HepG2 (cell line): Measurements from ENCODE around the gene CDC42EP1. TPM values are rescaled to one million over a fixed set of nuclear protein-coding genes. Genes with fewer than 3 reads are reported as not detected.

ENCODE experiments used
- polyA plus RNA-seq, 8 experiments: library from polyadenylated mRNA; depleted of rRNA in 3 of 8; stranded (reverse) in 7 of 8; unstranded in 1 of 8; fragments of >200 nt; fragmentation: Illumina TruSeq in 4 of 8; extraction: Trizol in 4 of 8; gene quantifications; 2 replicates each; pipeline versions ENCODE4 v1.2.1 to v1.2.3, GENCODE V29; 2011 to 2016; ENCODE audit warnings: low read depth in 4 of 8, missing spikeins in 1 of 8, mixed read lengths in 1 of 8; ENCODE audit not compliant: insufficient read depth in 1 of 8
- small RNA-seq, 3 experiments: library from RNA; depleted of rRNA; stranded (forward); fragments of <200 nt; gene quantifications; one replicate each; pipeline ENCODE3, GENCODE V24; 2012; ENCODE audit warnings: low read depth in 2 of 3, low replicate concordance in 1 of 3; ENCODE audit not compliant: insufficient read length in 3 of 3, insufficient read depth in 2 of 3
- total RNA-seq, 5 experiments: library from RNA; depleted of rRNA; stranded (reverse); fragments of >200 nt; fragmentation: Illumina TruSeq; extraction: Trizol; gene quantifications; 2 replicates each; pipeline ENCODE4 v1.2.3, GENCODE V29; 2016; ENCODE audit warnings: low read depth in 1 of 5

Gene CDC42EP1
- total and polyA plus RNA-seq, 2 of the 13 experiments (the other 11 are each of a cell fraction or from before 2014, with no cell fraction given) = 17.1 to 29.5 TPM

Small RNA genes lying within 50 kb of the gene (small RNA-seq; reads per million reads assigned to genes)
- gene RF00017 = 0 reads per million in 3 experiments

Other genes starting within 250 kb of the CDC42EP1 start
- gene ELFN2, start 133.0 kb upstream of the CDC42EP1 start, total RNA-seq (2016; rRNA removed; fragmentation: Illumina TruSeq; extraction: Trizol) = not detected in 2 replicates
- gene ELFN2, start 133.0 kb upstream of the CDC42EP1 start, polyA plus RNA-seq (2011; rRNA removed) = 0.01 TPM in 1 of 2 replicates, not detected in the other
- 1.0 and 1.1 TPM in 2 replicates for gene MFNG, start 74.1 kb upstream of the CDC42EP1 start, total RNA-seq (2016; rRNA removed; fragmentation: Illumina TruSeq; extraction: Trizol)
- gene MFNG, start 74.1 kb upstream of the CDC42EP1 start, polyA plus RNA-seq (2011; rRNA removed) = 11.7 and 19.8 TPM in 2 replicates
- 28.9 and 35.2 TPM in 2 replicates for gene CARD10, start 41.1 kb upstream of the CDC42EP1 start, total RNA-seq (2016; rRNA removed; fragmentation: Illumina TruSeq; extraction: Trizol)
- 55.8 and 92.3 TPM in 2 replicates for gene CARD10, start 41.1 kb upstream of the CDC42EP1 start, polyA plus RNA-seq (2011; rRNA removed)
- gene LGALS2, start 19.6 kb downstream of the CDC42EP1 start, total RNA-seq (2016; rRNA removed; fragmentation: Illumina TruSeq; extraction: Trizol) = 43.4 and 56.0 TPM in 2 replicates
- 32.5 and 56.1 TPM in 2 replicates for gene LGALS2, start 19.6 kb downstream of the CDC42EP1 start, polyA plus RNA-seq (2011; rRNA removed)
- gene GGA1, start 48.4 kb downstream of the CDC42EP1 start, total RNA-seq (2016; rRNA removed; fragmentation: Illumina TruSeq; extraction: Trizol) = 16.0 and 29.1 TPM in 2 replicates
- gene GGA1, start 48.4 kb downstream of the CDC42EP1 start, polyA plus RNA-seq (2011; rRNA removed) = 87.2 and 103 TPM in 2 replicates
- 8.4 and 9.4 TPM in 2 replicates for gene SH3BP1, start 79.2 kb downstream of the CDC42EP1 start, total RNA-seq (2016; rRNA removed; fragmentation: Illumina TruSeq; extraction: Trizol)
- gene SH3BP1, start 79.2 kb downstream of the CDC42EP1 start, polyA plus RNA-seq (2011; rRNA removed) = 15.7 and 18.5 TPM in 2 replicates
- gene PDXP, start 98.2 kb downstream of the CDC42EP1 start, total RNA-seq (2016; rRNA removed; fragmentation: Illumina TruSeq; extraction: Trizol) = 46.1 and 58.2 TPM in 2 replicates
- 70.6 and 85.3 TPM in 2 replicates for gene PDXP, start 98.2 kb downstream of the CDC42EP1 start, polyA plus RNA-seq (2011; rRNA removed)
- 103 and 124 TPM in 2 replicates for gene LGALS1, start 115.2 kb downstream of the CDC42EP1 start, total RNA-seq (2016; rRNA removed; fragmentation: Illumina TruSeq; extraction: Trizol)
- 858 and 969 TPM in 2 replicates for gene LGALS1, start 115.2 kb downstream of the CDC42EP1 start, polyA plus RNA-seq (2011; rRNA removed)
- 27.5 and 31.4 TPM in 2 replicates for gene NOL12, start 125.9 kb downstream of the CDC42EP1 start, total RNA-seq (2016; rRNA removed; fragmentation: Illumina TruSeq; extraction: Trizol)
- gene NOL12, start 125.9 kb downstream of the CDC42EP1 start, polyA plus RNA-seq (2011; rRNA removed) = 11.8 and 14.3 TPM in 2 replicates
- gene TRIOBP, start 136.6 kb downstream of the CDC42EP1 start, total RNA-seq (2016; rRNA removed; fragmentation: Illumina TruSeq; extraction: Trizol) = 11.3 and 15.4 TPM in 2 replicates
- 6.1 and 10.1 TPM in 2 replicates for gene TRIOBP, start 136.6 kb downstream of the CDC42EP1 start, polyA plus RNA-seq (2011; rRNA removed)
- gene GCAT, start 247.5 kb downstream of the CDC42EP1 start, total RNA-seq (2016; rRNA removed; fragmentation: Illumina TruSeq; extraction: Trizol) = 50.3 and 56.8 TPM in 2 replicates
- gene GCAT, start 247.5 kb downstream of the CDC42EP1 start, polyA plus RNA-seq (2011; rRNA removed) = 24.6 and 28.0 TPM in 2 replicates